ENCODE results near the gene PDLIM1.

DNA sequence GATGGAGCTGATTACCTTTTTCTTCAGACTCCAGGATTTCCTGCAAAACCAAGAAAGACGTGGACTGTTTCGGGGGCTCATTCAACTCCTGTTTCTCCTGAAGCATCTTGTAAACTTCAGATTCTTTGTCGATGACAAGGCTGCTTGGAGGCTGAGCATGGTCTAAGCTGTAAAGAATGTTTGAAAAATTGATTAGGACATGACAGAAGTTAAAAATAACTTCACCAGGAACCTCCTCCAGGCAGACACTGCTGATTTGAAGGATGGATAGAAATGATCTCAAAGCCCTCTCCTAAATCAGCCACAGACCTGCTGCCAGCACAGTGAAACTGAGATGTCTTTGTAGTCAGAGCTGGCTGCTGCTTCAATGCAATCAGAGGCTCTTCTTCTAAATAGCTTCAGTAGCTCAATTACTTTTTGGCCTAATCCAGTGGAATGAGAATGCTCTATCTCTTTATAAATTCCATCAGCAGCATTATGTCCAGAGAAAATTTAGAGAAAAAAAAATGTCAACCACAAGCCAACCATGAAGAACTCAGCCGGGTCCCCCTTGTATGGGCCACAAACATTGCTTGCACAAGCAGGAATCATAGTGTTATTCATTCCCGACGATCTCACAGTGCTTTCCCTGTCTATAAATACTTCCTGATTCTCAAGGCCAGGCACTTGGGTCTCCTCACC lies 43.5 kb downstream of the PDLIM1 start:
- no peak for TF ChIP-seq EP300 (IDR thresholded peaks at IDR 0.05)
- TF ChIP-seq, protein P1, sequence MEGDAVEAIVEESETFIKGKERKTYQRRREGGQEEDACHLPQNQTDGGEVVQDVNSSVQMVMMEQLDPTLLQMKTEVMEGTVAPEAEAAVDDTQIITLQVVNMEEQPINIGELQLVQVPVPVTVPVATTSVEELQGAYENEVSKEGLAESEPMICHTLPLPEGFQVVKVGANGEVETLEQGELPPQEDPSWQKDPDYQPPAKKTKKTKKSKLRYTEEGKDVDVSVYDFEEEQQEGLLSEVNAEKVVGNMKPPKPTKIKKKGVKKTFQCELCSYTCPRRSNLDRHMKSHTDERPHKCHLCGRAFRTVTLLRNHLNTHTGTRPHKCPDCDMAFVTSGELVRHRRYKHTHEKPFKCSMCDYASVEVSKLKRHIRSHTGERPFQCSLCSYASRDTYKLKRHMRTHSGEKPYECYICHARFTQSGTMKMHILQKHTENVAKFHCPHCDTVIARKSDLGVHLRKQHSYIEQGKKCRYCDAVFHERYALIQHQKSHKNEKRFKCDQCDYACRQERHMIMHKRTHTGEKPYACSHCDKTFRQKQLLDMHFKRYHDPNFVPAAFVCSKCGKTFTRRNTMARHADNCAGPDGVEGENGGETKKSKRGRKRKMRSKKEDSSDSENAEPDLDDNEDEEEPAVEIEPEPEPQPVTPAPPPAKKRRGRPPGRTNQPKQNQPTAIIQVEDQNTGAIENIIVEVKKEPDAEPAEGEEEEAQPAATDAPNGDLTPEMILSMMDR (IDR thresholded peaks at IDR 0.05), result no peak
- TF ChIP-seq POLR2AphosphoS5 (IDR thresholded peaks at IDR 0.05), result no peak
